Esophagus squamous epithelium (tissue), 4 donors: ENCODE measurements around the gene RNF213.

Experiments
- POLR2A ChIP-seq, 4 donors: fragments of 450-650 bp; IDR thresholded peaks; one replicate each; pipeline ENCODE4 v1.6.1; 2017; ENCODE audit warnings: antibody characterized with exemption in 4 of 4, mild to moderate bottlenecking in 4 of 4, moderate library complexity in 3 of 4
- TF ChIP-seq, protein P1 (sequence below), 6 experiments: fragments of 450-650 bp in 4 of 6; fragments of 200-600 bp in 2 of 6; sonication (generic) in 2 of 6; IDR thresholded peaks; one replicate each; pipeline ENCODE4 v1.5.1; 2016 to 2019; ENCODE audit warnings: antibody characterized with exemption in 6 of 6, mild to moderate bottlenecking in 4 of 6, moderate library complexity in 4 of 6

DNA sequence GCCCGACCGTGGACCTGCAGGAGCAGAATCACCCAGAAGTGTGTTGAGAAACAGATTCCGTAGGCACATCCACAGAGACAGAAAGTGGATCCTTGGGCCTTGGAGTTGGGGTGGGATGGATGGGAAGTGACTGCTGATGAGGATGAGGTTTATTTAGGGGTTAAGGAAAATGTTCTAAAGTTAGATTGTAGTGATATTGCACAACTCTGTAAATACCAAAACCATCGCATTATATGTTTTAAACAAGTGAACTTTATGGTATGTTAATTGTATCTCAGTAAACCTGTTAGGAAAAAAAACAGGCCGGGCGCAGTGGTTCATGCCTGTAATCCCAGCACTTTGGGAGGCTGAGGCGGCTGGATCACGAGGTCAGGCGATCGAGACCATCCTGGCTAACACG lies 157.9 kb downstream of the RNF213 start:
- TF ChIP-seq, protein P1, sequence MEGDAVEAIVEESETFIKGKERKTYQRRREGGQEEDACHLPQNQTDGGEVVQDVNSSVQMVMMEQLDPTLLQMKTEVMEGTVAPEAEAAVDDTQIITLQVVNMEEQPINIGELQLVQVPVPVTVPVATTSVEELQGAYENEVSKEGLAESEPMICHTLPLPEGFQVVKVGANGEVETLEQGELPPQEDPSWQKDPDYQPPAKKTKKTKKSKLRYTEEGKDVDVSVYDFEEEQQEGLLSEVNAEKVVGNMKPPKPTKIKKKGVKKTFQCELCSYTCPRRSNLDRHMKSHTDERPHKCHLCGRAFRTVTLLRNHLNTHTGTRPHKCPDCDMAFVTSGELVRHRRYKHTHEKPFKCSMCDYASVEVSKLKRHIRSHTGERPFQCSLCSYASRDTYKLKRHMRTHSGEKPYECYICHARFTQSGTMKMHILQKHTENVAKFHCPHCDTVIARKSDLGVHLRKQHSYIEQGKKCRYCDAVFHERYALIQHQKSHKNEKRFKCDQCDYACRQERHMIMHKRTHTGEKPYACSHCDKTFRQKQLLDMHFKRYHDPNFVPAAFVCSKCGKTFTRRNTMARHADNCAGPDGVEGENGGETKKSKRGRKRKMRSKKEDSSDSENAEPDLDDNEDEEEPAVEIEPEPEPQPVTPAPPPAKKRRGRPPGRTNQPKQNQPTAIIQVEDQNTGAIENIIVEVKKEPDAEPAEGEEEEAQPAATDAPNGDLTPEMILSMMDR (IDR thresholded peaks at IDR 0.05) = no peak
- TF ChIP-seq POLR2A (IDR thresholded peaks at IDR 0.05) = no peak
